K562 (cell line): ENCODE results near the gene ASB11. TPM values are rescaled to one million over a fixed set of nuclear protein-coding genes. Genes with fewer than 3 reads are reported as not detected.

Experiments used
- ARHGAP35 ChIP-seq: fragments of 450-650 bp; IDR thresholded peaks from 2 replicates; pipeline ENCODE4 v1.6.1; 2018; ENCODE audit not compliant: partially characterized antibody
- ASH1L ChIP-seq: fragments of 450-650 bp; IDR thresholded peaks from 2 replicates; pipeline ENCODE4 v1.6.1; 2018; ENCODE audit warnings: borderline replicate concordance, mild to moderate bottlenecking, low read depth; ENCODE audit not compliant: partially characterized antibody
- E2F4 ChIP-seq: sonication (generic); formaldehyde crosslinking; IDR thresholded peaks from 2 replicates; pipeline ENCODE4 v1.8.0; 2022; ENCODE audit warnings: mild to moderate bottlenecking, low read depth, missing genetic modification reagents
- EGR1 ChIP-seq: fragments of 450-650 bp; conservative IDR thresholded peaks from 2 replicates; pipeline ENCODE4 v1.6.1; 2017; ENCODE audit warnings: mild to moderate bottlenecking
- FOXP1 ChIP-seq: sonication (generic); formaldehyde crosslinking; IDR thresholded peaks from 2 replicates; pipeline ENCODE4 v1.8.0; 2022; ENCODE audit warnings: mild to moderate bottlenecking, missing genetic modification reagents
- JUND ChIP-seq, 2 experiments: IDR thresholded peaks; 2 replicates in 1 of 2; 3 replicates in 1 of 2; pipeline ENCODE4 v1.6.1; 2011; ENCODE audit warnings: borderline replicate concordance in 2 of 2, low read depth in 2 of 2, low read length in 2 of 2, improper control_type of control experiment in 1 of 2, missing biosample characterization in 1 of 2, missing genetic modification characterization in 1 of 2, missing genetic modification reagents in 1 of 2
- NFYB ChIP-seq: IDR thresholded peaks from 2 replicates; pipeline ENCODE4 v1.6.1; 2011; ENCODE audit warnings: mild to moderate bottlenecking, moderate library complexity; ENCODE audit not compliant: insufficient read length; ENCODE audit errors: extremely low read depth
- POLR2H ChIP-seq: IDR thresholded peaks from 2 replicates; pipeline ENCODE4 v1.6.1; 2016; ENCODE audit warnings: missing genetic modification characterization, low read depth, mild to moderate bottlenecking, control low read depth, missing compliant biosample characterization, moderate library complexity
- PREB ChIP-seq: sonication (generic); formaldehyde crosslinking; IDR thresholded peaks from 2 replicates; pipeline ENCODE4 v1.8.1; 2023; ENCODE audit warnings: mild to moderate bottlenecking, missing genetic modification reagents
- RREB1 ChIP-seq: fragments of 250-450 bp; sonication (Bioruptor Pico); IDR thresholded peaks from 2 replicates; pipeline ENCODE4 v1.4.0; 2020
- SNRNP70 ChIP-seq: fragments of 200-400 bp; formaldehyde crosslinking; optimal IDR thresholded peaks from 2 replicates; pipeline ENCODE3; 2017; ENCODE audit warnings: low read depth, low read length
- STAT5A ChIP-seq: IDR thresholded peaks from 2 replicates; pipeline ENCODE4 v1.6.1; 2012; ENCODE audit warnings: low read length, inconsistent platforms, borderline replicate concordance
- TCF7L2 ChIP-seq: fragments of 150-350 bp; IDR thresholded peaks from 2 replicates; pipeline ENCODE4 v1.6.1; 2016; ENCODE audit warnings: low read depth, mild to moderate bottlenecking, low read length, moderate library complexity
- ZNF3 ChIP-seq: fragments of 250-450 bp; sonication (Bioruptor Pico); IDR thresholded peaks from 2 replicates; pipeline ENCODE4 v1.5.0; 2021; ENCODE audit warnings: mild to moderate bottlenecking, moderate library complexity
- ZNF436 ChIP-seq: fragments of 250-450, 450-650 bp; sonication (Bioruptor Pico); formaldehyde crosslinking; IDR thresholded peaks from 2 replicates; pipeline ENCODE4 v1.7.0; 2020; ENCODE audit warnings: mild to moderate bottlenecking
- ZNF695 ChIP-seq: fragments of 450-650 bp; formaldehyde crosslinking; IDR thresholded peaks from 2 replicates; pipeline ENCODE4 v1.4.0; 2020; ENCODE audit warnings: mild to moderate bottlenecking, moderate library complexity
- polyA plus RNA-seq, 8 experiments: library from polyadenylated mRNA; depleted of rRNA in 4 of 8; stranded (reverse) in 5 of 8; unstranded in 3 of 8; fragments of >200 nt; fragmentation: Nextera tagmentation in 2 of 8; fragmentation: Illumina TruSeq in 1 of 8; extraction: Ambion mirVana in 2 of 8; extraction: Trizol in 1 of 8; gene quantifications; 2 replicates each; pipeline versions ENCODE4 v1.2.1 to v1.2.3, GENCODE V29; 2011 to 2014; ENCODE audit warnings: inconsistent platforms in 1 of 8, missing spikeins in 1 of 8
- total RNA-seq, 7 experiments: library from RNA; depleted of rRNA in 6 of 7; stranded (reverse); fragments of >200 nt in 6 of 7; fragmentation: Illumina TruSeq in 2 of 7; extraction: Trizol in 2 of 7; gene quantifications; 2 replicates each; pipeline versions ENCODE4 v1.2.1 to v1.2.3, GENCODE V29; 2011 to 2021; ENCODE audit warnings: low replicate concordance in 1 of 7
- TF ChIP-seq, protein P1 (sequence below), 2 experiments: fragments of 450-650 bp; conservative IDR thresholded peaks; 2 replicates each; pipeline ENCODE4 v1.6.1; 2017; ENCODE audit warnings: mild to moderate bottlenecking in 2 of 2, moderate library complexity in 2 of 2

Gene ASB11
- total and polyA plus RNA-seq, 9 of the 15 experiments (the other 6 are each of a cell fraction or from before 2014, with no cell fraction given) = not detected

DNA sequence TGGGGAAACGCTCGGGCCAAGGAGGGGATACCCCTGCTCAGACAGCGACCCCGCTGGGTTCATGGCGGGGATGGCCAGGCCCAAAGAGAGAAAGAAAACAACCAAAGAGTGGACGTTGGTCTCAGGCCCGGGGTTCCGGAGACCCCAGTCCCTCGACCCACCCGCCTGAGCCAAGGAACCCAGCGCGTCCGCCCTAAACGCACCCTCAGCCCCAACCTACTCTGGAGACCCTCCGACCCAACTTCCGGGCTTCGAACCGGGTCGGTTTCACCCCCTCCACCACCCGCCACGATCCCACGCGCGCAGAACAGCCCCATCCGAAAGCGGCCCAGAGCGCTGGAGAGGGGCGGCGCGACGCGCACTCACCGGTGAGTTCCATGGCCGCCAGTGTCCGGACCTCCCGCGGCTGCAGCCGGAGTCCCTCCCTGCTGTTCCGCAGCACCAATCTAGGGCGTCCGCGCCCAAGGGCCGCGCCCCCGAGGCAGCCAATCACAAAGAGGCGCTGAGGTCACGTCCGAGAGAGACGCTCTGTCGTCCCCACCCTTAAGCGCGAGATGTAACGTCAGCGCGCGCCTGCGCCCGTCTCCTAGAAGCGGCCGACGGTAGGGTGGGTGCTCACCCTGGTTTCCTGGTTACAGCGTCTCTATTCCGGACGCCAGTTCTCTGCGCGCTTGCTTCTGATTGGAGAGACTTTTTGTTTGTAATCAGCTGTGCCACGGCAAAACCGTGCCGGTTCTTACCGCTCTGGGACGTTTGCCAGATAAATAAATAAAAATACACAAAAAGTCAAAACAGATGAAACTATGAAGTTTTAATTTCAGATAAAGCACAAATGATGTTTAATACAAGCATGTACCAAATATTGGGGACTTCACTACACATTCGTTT is 19.9 kb upstream of the ASB11 start, which contains the start of gene PIGA (continued):
- TF ChIP-seq, protein P1, sequence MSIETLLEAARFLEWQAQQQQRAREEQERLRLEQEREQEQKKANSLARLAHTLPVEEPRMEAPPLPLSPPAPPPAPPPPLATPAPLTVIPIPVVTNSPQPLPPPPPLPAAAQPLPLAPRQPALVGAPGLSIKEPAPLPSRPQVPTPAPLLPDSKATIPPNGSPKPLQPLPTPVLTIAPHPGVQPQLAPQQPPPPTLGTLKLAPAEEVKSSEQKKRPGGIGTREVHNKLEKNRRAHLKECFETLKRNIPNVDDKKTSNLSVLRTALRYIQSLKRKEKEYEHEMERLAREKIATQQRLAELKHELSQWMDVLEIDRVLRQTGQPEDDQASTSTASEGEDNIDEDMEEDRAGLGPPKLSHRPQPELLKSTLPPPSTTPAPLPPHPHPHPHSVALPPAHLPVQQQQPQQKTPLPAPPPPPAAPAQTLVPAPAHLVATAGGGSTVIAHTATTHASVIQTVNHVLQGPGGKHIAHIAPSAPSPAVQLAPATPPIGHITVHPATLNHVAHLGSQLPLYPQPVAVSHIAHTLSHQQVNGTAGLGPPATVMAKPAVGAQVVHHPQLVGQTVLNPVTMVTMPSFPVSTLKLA (conservative IDR thresholded peaks at IDR 0.05) = peak; percentile 66 to 88; a peak in 3 of 4 replicates
- no peak for TF ChIP-seq ZNF3 (CRISPR knock-in tag)
- TF ChIP-seq RREB1 (CRISPR knock-in tag) = no peak
- TF ChIP-seq SNRNP70 = no peak
- no peak for TF ChIP-seq EGR1
- peak; percentile 81 for TF ChIP-seq NFYB
- TF ChIP-seq ZNF436 (CRISPR knock-in tag) = no peak
- no peak for TF ChIP-seq TCF7L2
- TF ChIP-seq PREB = no peak
- no peak for TF ChIP-seq ARHGAP35
- peak; percentile 47; the same call in 1 of the 2 replicates for TF ChIP-seq POLR2H (tag)
- 0 out of 2 replicates have a peak, but pooled peaks have one; percentile 55 for TF ChIP-seq FOXP1 (CRISPR knock-in tag)
- peak; percentile 28 for TF ChIP-seq ASH1L
- no peak for TF ChIP-seq E2F4 (CRISPR knock-in tag)
- no peak for TF ChIP-seq ZNF695 (CRISPR knock-in tag)
- no peak for TF ChIP-seq STAT5A
- TF ChIP-seq JUND (IDR thresholded peaks at IDR 0.05; ENCODE audit: borderline replicate concordance, low read depth, low read length) = peak; percentile 63
- TF ChIP-seq JUND (tag; IDR thresholded peaks at IDR 0.05; ENCODE audit: borderline replicate concordance, low read depth, low read length) = peak; percentile 44; the same call in 1 of the 3 replicates
